ENCODE data around the gene ANKRD63.

The ANKRD63 gene

DNA sequence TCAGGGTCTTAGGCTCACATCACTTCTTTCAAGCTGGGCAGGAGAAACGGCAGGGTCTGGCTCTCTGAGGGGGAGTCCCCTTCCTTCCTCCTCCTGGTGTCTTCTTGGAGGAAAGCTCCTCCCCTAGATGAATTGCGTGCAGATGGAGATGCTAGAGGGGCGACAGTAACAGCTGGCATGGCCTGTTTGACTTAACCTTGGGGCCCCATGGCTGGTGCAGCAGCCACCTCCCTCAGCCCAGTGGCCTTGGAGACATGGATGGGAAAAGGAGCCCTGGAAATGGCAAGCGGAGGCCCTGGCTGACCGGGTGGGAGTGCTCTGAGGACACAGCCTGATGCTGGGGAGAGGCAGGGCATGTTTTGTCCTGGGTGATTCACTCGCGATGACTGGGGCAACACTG lies 23.8 kb downstream of the ANKRD63 start:
- no peak for DNase-seq (ENCODE audit: low read depth, low spot score)
- CTCF ChIA-PET: interaction anchor here (1.2 to 19.1 kb wide), 3 partner anchors 9 to 41 kb away, joined by 3 to 419 read pairs (median 21); no protein-coding TSS in a partner anchor
- TF ChIP-seq, protein P1, sequence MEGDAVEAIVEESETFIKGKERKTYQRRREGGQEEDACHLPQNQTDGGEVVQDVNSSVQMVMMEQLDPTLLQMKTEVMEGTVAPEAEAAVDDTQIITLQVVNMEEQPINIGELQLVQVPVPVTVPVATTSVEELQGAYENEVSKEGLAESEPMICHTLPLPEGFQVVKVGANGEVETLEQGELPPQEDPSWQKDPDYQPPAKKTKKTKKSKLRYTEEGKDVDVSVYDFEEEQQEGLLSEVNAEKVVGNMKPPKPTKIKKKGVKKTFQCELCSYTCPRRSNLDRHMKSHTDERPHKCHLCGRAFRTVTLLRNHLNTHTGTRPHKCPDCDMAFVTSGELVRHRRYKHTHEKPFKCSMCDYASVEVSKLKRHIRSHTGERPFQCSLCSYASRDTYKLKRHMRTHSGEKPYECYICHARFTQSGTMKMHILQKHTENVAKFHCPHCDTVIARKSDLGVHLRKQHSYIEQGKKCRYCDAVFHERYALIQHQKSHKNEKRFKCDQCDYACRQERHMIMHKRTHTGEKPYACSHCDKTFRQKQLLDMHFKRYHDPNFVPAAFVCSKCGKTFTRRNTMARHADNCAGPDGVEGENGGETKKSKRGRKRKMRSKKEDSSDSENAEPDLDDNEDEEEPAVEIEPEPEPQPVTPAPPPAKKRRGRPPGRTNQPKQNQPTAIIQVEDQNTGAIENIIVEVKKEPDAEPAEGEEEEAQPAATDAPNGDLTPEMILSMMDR (IDR thresholded peaks at IDR 0.05; ENCODE audit: insufficient read depth, low read length, missing control alignments): no peak
- no peak overlapping the region for H3K4me3 ChIP-seq (ENCODE audit: low read depth, low read length)
- POLR2A ChIA-PET: no interaction called here

DNA sequence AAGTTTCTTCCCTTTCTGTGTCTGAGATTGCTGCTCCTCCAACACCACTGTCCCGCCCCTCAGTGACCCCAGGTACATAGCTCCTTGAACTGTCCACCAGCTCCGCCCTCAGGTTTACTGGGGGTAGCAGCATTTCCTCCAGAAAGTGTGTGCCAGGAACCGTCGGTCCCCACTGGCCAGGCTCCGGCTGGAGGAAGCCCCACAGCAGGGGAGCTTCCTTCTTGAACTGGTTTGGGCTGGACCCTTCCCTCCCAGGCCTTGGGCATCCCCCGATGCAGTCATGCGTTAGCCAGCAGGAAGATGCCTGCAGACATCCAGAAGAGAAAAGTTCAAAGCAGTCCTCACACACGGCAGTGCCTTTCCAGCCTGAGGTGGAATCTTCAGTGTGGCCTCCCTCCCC lies 24.3 kb downstream of the ANKRD63 start:
- DNase-seq (ENCODE audit: low read depth, low spot score): no peak
- H3K4me3 ChIP-seq (ENCODE audit: low read depth, low read length): no peak overlapping the region
- CTCF ChIA-PET: interaction anchor here (1.2 to 19.1 kb wide), 3 partner anchors 9 to 41 kb away, joined by 3 to 419 read pairs (median 21); no protein-coding TSS in a partner anchor
- TF ChIP-seq, protein P1 (IDR thresholded peaks at IDR 0.05; ENCODE audit: insufficient read depth, low read length, missing control alignments): no peak
- POLR2A ChIA-PET: no interaction called here

DNA sequence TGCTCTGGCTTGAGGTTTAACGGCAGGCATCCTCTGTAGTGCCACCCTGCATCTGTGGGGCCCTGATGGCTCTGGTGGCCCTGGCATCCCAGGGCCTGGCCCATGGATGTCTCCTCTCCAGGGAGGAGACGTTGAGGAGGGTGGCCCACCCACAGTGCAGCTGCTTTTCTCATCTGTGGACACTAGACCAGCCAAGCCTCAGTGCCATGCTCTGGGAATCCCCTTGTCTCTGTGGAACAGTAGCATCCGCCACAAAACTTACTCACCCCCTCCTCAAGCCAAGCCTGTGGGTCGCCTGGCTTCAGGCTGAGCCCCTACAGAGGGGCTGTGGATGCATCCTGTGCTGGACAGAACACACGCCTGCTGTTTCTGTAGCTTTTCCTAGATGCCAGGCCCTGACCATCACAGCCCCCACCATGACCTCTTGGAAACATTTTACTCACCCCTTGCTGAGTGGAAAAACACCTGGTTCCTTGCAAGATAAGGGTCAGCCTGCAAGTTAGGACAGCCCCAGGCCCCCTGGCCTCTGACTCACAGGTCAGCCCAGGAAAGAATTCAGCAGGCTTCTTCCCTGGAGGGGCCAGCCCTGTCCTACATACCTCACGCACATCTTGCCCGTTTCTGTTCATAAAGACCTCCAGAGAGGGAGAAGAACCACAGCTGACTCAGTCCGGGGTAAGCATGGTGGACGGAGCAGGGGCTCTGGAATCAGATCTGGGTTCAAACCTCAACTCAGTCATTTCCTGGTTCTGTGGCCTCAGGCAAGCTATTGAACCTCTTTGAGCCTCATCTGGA lies 25.0 kb downstream of the ANKRD63 start:
- TF ChIP-seq, protein P1 (IDR thresholded peaks at IDR 0.05; ENCODE audit: insufficient read depth, low read length, missing control alignments): no peak
- ChIA-PET POLR2A (no interaction called here), CTCF (interaction anchor here (1.2 to 19.1 kb wide), 3 partner anchors 8 to 40 kb away, joined by 3 to 419 read pairs (median 21); no protein-coding TSS in a partner anchor)
- DNase-seq (ENCODE audit: low read depth, low spot score): no peak
- H3K4me3 ChIP-seq (ENCODE audit: low read depth, low read length): no peak overlapping the region

DNA sequence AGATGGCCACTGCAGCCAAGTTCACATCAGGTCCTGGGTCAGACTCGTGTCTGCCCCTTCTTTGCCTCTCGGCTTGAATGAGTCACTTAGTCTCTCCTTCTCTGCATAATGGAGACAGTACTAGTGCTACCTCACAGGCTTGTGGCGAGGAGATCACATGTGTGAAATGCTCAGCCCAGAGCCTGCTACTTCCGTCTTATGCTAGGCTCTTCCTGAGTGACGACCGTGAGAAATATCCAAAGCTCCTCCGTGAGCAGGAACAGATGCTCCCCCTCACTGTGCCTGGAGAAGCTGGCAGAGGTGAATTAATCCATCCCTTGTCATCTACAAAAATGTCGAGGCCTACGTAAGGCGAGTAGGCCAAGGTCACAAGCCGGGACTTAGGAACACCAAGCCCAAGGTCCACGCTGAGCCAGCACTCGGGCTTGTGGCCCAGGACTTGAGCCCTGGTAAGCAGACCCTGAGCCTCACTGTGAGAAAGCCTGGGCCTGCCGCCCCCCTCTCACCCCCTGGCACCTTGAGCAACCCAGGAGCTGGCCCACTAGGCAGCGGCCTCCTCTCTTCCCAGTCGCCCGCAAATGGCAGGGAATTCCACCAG lies 26.1 kb downstream of the ANKRD63 start:
- H3K4me3 ChIP-seq (ENCODE audit: low read depth, low read length): no peak overlapping the region
- POLR2A ChIA-PET: no interaction called here
- TF ChIP-seq, protein P1 (IDR thresholded peaks at IDR 0.05; ENCODE audit: insufficient read depth, low read length, missing control alignments): no peak
- peak; percentile 51 for DNase-seq (ENCODE audit: low read depth, low spot score)
- CTCF ChIA-PET: interaction anchor here (1.0 to 19.1 kb wide), 3 partner anchors 19 to 63 kb away, joined by 3 to 419 read pairs (median 21); no protein-coding TSS in a partner anchor

DNA sequence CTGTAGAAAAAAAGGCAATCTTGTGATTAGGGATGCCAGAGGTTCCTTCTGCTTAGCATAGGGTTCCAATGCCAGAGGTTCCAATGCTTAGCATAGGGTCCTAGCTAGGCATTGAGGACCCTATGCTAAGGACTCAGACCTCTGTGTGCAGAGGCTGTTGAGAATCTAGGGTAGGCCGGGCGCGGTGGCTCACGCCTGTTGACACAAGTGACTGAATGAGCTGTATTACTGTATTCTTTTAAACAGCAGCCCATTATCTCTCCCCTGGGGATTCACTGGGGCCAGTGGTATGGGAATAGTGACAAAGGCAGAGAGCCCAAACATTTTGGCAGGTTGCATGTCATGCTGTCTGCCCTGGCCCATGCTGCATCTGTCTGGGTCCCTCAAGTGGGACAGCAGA lies 27.8 kb downstream of the ANKRD63 start:
- no peak for DNase-seq (ENCODE audit: low read depth, low spot score)
- CTCF ChIA-PET: interaction anchor here (0.8 to 19.1 kb wide), 7 partner anchors 9 to 37 kb away, joined by 3 to 419 read pairs (median 6); partner anchors contain the start of gene PAK6
- TF ChIP-seq, protein P1 (IDR thresholded peaks at IDR 0.05; ENCODE audit: insufficient read depth, low read length, missing control alignments): no peak
- H3K4me3 ChIP-seq (ENCODE audit: low read depth, low read length): no peak overlapping the region
- POLR2A ChIA-PET: no interaction called here

DNA sequence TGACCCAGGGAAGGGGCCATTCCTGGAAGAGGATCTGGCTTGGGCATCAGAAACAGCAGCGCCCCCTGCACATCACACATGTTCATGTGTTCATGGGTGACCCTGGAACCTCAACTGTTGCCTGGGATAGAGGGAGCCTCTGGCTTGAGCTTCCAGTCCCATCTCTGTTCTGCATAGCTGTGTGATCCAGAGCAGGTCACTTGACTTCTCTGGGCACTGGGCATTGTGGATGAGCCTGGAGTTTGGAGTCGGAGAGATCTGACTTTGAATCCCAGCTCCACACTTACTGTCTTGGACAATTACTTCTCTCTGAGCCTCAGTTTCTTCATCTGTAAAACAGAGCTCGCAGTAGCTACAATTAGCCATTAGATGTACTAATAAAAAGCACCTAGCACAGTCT lies 28.4 kb downstream of the ANKRD63 start:
- ChIA-PET CTCF (interaction anchor here (0.8 to 19.1 kb wide), 8 partner anchors 9 to 37 kb away, joined by 3 to 419 read pairs (median 5); partner anchors contain the start of gene PAK6), POLR2A (no interaction called here)
- H3K4me3 ChIP-seq (ENCODE audit: low read depth, low read length): no peak overlapping the region
- TF ChIP-seq, protein P1 (IDR thresholded peaks at IDR 0.05; ENCODE audit: insufficient read depth, low read length, missing control alignments): no peak
- DNase-seq (ENCODE audit: low read depth, low spot score): no peak

Measured in AG04449 (cell line).